Measurements from ENCODE around the gene CCN2.

Gene CCN2

DNA sequence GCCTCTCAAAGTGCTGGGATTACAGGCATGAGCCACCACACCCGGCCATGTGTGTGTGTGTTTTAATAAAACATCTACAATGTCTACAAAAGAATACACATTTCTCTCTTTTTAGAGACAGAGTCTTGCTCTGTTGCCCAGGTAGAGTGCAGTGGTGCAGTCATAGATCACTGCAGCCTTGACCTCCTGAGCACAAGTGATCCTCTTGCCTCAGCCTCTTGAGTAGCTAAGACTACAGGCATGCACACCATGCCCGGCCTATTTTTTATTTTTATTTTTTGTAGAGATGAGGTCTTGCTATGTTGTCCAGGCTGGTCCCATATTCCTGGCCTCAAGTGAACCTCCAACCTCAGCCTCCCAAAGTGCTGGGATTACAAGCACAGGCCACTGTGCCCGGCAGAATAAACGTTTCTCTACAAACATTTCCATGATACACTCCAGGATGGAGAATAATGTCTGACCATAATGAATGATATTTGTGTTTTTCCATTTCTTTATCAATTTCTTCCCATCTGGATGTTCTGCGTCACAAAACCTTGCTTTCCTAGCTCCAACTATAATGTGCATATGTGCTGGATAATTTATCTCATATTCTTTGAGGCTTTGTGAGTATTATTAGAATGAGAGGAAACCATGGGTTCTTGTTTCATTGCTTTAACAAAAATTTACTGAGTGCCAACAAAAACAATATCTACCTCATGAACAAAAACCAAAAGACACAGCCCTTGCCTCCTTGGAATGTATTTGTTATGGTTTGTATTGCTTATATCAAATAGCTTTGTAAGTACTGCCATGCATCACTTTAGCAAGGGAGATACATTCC is 28.6 kb upstream of the CCN2 start:
- DNase-seq (ENCODE audit: low spot score in 2 of 2), result no peak
- no peaks in the 10 kb centered on the region for H3K9me3 ChIP-seq
- H3K4me1 ChIP-seq, result no peaks in the 10 kb centered on the region
- no peaks in the 10 kb centered on the region for H3K36me3 ChIP-seq (replicated peaks)
- no peak overlapping the region for H3K4me3 ChIP-seq
- no peaks in the 10 kb centered on the region for H3K27me3 ChIP-seq (ENCODE audit: low read depth)
- in situ Hi-C loops (cut with MboI; ENCODE audit: low sequenced_read_pairs), result no loop called here

GRCh38 chr6:131978522-131978921 is 27.4 kb upstream of the CCN2 start:
- in situ Hi-C loops (cut with MboI; ENCODE audit: low sequenced_read_pairs), result no loop called here
- H3K9me3 ChIP-seq, result no peaks in the 10 kb centered on the region
- no peak overlapping the region for H3K4me3 ChIP-seq
- no peaks in the 10 kb centered on the region for H3K4me1 ChIP-seq
- H3K27me3 ChIP-seq (ENCODE audit: low read depth), result no peaks in the 10 kb centered on the region
- DNase-seq (ENCODE audit: low spot score in 2 of 2), result no peak
- no peaks in the 10 kb centered on the region for H3K36me3 ChIP-seq (replicated peaks)

GRCh38 chr6:131976545-131977061 is 25.4 kb upstream of the CCN2 start:
- Histone ChIP-seq H3K4me1 (no peaks in the 10 kb centered on the region), H3K27me3 (ENCODE audit: low read depth) (no peaks in the 10 kb centered on the region), H3K9me3 (no peaks in the 10 kb centered on the region), H3K4me3 (no peak overlapping the region), H3K36me3 (replicated peaks) (no peaks in the 10 kb centered on the region)
- in situ Hi-C loops (cut with MboI; ENCODE audit: low sequenced_read_pairs), result no loop called here
- no peak for DNase-seq (ENCODE audit: low spot score in 2 of 2)

DNA sequence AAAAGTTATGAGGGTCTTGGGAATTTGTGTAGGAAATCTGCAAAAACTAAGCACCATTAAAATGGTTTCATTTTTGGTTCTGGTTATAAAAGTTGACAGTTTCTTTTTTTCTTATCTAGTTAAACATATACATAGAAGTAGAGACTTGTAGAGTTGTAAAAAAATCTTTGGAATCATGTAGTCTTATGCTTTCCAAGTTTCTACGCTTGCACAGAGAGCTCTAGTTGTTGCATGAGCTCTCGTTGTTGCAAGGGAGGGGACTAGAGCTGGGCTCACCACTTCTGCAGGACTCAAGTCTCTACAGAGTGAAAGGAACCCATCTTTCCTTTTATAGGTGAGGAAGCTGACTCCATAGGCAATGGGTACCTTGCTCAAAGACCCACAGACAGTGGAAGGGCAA is 21.6 kb upstream of the CCN2 start:
- H3K9me3 ChIP-seq, result no peaks in the 10 kb centered on the region
- H3K4me1 ChIP-seq, result no peaks in the 10 kb centered on the region
- H3K36me3 ChIP-seq (replicated peaks), result no peaks in the 10 kb centered on the region
- no peak overlapping the region for H3K4me3 ChIP-seq
- no peak for DNase-seq (ENCODE audit: low spot score in 2 of 2)
- H3K27me3 ChIP-seq (ENCODE audit: low read depth), result no peaks in the 10 kb centered on the region
- in situ Hi-C loops (cut with MboI; ENCODE audit: low sequenced_read_pairs), result no loop called here

- Histone ChIP-seq H3K4me3 (no peak overlapping the region), H3K36me3 (replicated peaks) (no peaks in the 10 kb centered on the region), H3K9me3 (no peaks in the 10 kb centered on the region), H3K27me3 (ENCODE audit: low read depth) (no peaks in the 10 kb centered on the region), H3K4me1 (no peaks in the 10 kb centered on the region)
- DNase-seq (ENCODE audit: low spot score in 2 of 2), result no peak
- in situ Hi-C loops (cut with MboI; ENCODE audit: low sequenced_read_pairs), result no loop called here
Measured at GRCh38 chr6:131970076-131970859, 19.1 kb upstream of the CCN2 start.

DNA sequence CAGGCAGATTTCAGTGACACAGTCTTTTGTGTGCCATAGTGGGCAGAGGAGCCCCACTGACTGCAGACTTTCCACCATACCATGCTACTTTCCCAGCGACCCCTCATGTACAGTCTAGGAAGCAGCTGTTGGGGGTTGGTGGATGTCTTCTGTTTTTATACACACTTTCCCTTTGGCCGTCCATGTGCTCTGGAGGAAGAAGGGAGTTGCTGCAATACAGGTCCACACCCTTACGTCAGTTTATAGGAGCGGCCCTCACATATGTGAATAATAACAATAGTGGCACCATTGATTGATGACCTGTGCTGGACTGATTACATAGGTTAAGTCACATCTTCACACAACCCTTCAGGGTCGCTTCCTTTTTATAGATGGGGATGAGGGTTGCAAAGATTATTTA is 17.5 kb upstream of the CCN2 start:
- DNase-seq (ENCODE audit: low spot score in 2 of 2), result no peak

GRCh38 chr6:131967948-131968347 is 16.8 kb upstream of the CCN2 start:
- H3K36me3 ChIP-seq (replicated peaks), result no peaks in the 10 kb centered on the region
- H3K27me3 ChIP-seq (ENCODE audit: low read depth), result no peaks in the 10 kb centered on the region

More for the DNA sequence above, 17.5 kb upstream of the CCN2 start:
- Histone ChIP-seq H3K4me1 (no peaks in the 10 kb centered on the region), H3K27me3 (ENCODE audit: low read depth) (no peaks in the 10 kb centered on the region), H3K4me3 (no peak overlapping the region), H3K36me3 (replicated peaks) (no peaks in the 10 kb centered on the region), H3K9me3 (no peaks in the 10 kb centered on the region)
- in situ Hi-C loops (cut with MboI; ENCODE audit: low sequenced_read_pairs), result no loop called here

DNA sequence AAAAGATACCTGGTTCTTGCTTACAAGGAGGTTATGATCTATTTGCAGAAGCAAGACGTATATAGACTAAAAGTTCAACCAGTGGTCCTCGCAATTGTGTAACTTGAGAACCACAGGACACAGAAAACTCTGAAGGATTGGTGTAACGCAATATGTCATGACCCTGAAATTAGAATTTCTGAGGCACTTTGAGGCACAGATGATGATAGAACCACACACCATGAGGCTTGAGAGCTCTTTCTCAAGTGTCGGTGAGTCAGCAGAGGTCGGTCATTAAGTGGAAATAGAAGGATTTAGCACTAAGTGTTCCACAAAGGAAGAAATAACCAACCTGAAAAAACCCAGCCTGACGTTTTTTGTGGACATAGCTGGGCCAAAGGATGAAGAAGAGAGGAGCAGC is 15.3 kb upstream of the CCN2 start:
- no peak for DNase-seq (ENCODE audit: low spot score in 2 of 2)
- in situ Hi-C loops (cut with MboI; ENCODE audit: low sequenced_read_pairs), result no loop called here
- H3K9me3 ChIP-seq, result no peaks in the 10 kb centered on the region
- H3K36me3 ChIP-seq (replicated peaks), result no peaks in the 10 kb centered on the region
- H3K4me3 ChIP-seq, result no peak overlapping the region
- no peaks in the 10 kb centered on the region for H3K4me1 ChIP-seq
- no peaks in the 10 kb centered on the region for H3K27me3 ChIP-seq (ENCODE audit: low read depth)

More at GRCh38 chr6:131967948-131968347, 16.8 kb upstream of the CCN2 start:
- no peaks in the 10 kb centered on the region for H3K4me1 ChIP-seq
- no peaks in the 10 kb centered on the region for H3K9me3 ChIP-seq
- no peak overlapping the region for H3K4me3 ChIP-seq
- DNase-seq (ENCODE audit: low spot score in 2 of 2), result no peak
- in situ Hi-C loops (cut with MboI; ENCODE audit: low sequenced_read_pairs), result no loop called here

DNA sequence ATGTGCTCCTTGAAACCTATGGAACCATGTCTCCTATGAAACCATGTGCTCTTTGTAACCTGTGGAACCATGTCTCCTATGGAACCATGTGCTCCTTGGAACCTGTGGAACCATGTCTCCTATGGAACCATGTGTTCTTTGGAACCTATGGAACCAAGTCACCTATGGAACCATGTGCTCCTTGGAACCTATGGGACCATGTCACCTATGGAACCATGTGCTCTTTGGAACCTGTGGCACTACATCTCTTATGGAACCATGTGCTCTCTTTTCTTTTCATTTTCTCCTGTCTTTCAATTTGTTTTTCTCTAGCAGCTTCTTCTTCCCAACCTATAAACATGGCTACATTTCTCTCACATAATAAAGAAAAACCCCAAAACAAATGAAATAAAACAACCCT is 11.9 kb upstream of the CCN2 start:
- Histone ChIP-seq H3K27me3 (ENCODE audit: low read depth) (no peaks in the 10 kb centered on the region), H3K4me1 (no peaks in the 10 kb centered on the region), H3K9me3 (no peaks in the 10 kb centered on the region), H3K4me3 (no peak overlapping the region), H3K36me3 (replicated peaks) (no peaks in the 10 kb centered on the region)
- DNase-seq (ENCODE audit: low spot score in 2 of 2), result no peak
- in situ Hi-C loops (cut with MboI; ENCODE audit: low sequenced_read_pairs), result no loop called here

DNA sequence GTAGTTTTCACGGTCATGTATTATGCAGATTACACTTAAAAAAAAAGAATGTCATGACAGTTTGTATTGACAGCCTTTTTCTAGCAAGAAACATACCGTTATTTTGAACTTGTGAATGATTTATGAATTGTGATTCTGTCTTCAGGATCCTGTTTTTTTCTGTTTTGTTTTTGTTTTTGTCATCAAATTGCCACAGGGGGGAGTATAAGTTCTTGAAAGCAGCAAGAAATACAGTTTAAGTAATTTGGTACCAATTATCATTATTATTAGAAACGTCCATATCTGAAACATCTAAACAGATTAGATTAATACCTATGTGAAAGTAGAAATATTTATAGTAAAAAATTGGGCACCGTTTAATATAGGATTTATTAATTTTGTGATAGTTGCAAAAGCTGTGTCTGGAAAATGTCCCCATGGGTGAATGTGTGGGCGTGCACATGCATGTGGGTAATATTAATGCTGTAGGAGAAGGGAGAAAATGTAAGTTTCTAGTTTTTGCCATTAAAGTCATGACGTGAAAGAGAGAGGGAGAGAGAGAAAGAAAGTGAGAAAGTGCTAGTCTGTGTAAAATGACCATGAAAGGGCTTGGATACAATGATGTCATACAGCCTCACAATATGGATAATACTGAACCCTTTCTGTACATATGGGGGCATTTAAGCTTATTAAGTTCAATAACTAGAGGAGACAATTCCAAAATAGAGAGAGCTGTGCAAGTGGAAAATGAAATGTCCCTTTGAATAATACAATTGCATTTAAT is 9.4 kb upstream of the CCN2 start:
- H3K4me1 ChIP-seq, result no peaks in the 10 kb centered on the region
- in situ Hi-C loops (cut with MboI; ENCODE audit: low sequenced_read_pairs), result no loop called here
- no peaks in the 10 kb centered on the region for H3K36me3 ChIP-seq (replicated peaks)
- DNase-seq (ENCODE audit: low spot score in 2 of 2), result no peak
- no peaks in the 10 kb centered on the region for H3K27me3 ChIP-seq (ENCODE audit: low read depth)
- no peak overlapping the region for H3K4me3 ChIP-seq
- H3K9me3 ChIP-seq, result no peaks in the 10 kb centered on the region

- H3K36me3 ChIP-seq (replicated peaks), result no peaks in the 10 kb centered on the region
- H3K4me3 ChIP-seq, result no peak overlapping the region
- no peaks in the 10 kb centered on the region for H3K9me3 ChIP-seq
- in situ Hi-C loops (cut with MboI; ENCODE audit: low sequenced_read_pairs), result no loop called here
- DNase-seq (ENCODE audit: low spot score in 2 of 2), result no peak
- H3K27me3 ChIP-seq (ENCODE audit: low read depth), result no peaks in the 10 kb centered on the region
- no peaks in the 10 kb centered on the region for H3K4me1 ChIP-seq
Measured at GRCh38 chr6:131958542-131959470, 7.6 kb upstream of the CCN2 start.

GRCh38 chr6:131958095-131958494 is 6.9 kb upstream of the CCN2 start:
- no peak for DNase-seq (ENCODE audit: low spot score in 2 of 2)
- in situ Hi-C loops (cut with MboI; ENCODE audit: low sequenced_read_pairs), result no loop called here
- no peaks in the 10 kb centered on the region for H3K27me3 ChIP-seq (ENCODE audit: low read depth)
- no peaks in the 10 kb centered on the region for H3K36me3 ChIP-seq (replicated peaks)
- no peak overlapping the region for H3K4me3 ChIP-seq
- H3K4me1 ChIP-seq, result peaks cover 2% of the 10 kb centered on the region
- no peaks in the 10 kb centered on the region for H3K9me3 ChIP-seq

- peaks cover 17% of the 10 kb centered on the region for H3K4me1 ChIP-seq
- no peaks in the 10 kb centered on the region for H3K9me3 ChIP-seq
- no peaks in the 10 kb centered on the region for H3K27me3 ChIP-seq (ENCODE audit: low read depth)
- DNase-seq (ENCODE audit: low spot score in 2 of 2), result no peak
- H3K4me3 ChIP-seq, result no peak overlapping the region
- no peaks in the 10 kb centered on the region for H3K36me3 ChIP-seq (replicated peaks)
- in situ Hi-C loops (cut with MboI; ENCODE audit: low sequenced_read_pairs), result no loop called here
Measured at GRCh38 chr6:131955876-131956275, 4.7 kb upstream of the CCN2 start.
